Ishikawa (cell line): ENCODE measurements around the gene MYLK3.

ENCODE experiments used
- EP300 ChIP-seq: IDR thresholded peaks from 2 replicates; pipeline ENCODE4 v1.6.1; 2012; ENCODE audit warnings: borderline replicate concordance
- RAD21 ChIP-seq: IDR thresholded peaks from 2 replicates; pipeline ENCODE4 v1.6.1; 2012; ENCODE audit warnings: low read depth
- TAF1 ChIP-seq: IDR thresholded peaks from 2 replicates; pipeline ENCODE4 v1.6.1; 2012; ENCODE audit warnings: low read depth, mild to moderate bottlenecking
- TF ChIP-seq, protein P1 (sequence below): IDR thresholded peaks from 2 replicates; pipeline ENCODE4 v1.6.1; 2012; ENCODE audit warnings: low read depth, mild to moderate bottlenecking

DNA sequence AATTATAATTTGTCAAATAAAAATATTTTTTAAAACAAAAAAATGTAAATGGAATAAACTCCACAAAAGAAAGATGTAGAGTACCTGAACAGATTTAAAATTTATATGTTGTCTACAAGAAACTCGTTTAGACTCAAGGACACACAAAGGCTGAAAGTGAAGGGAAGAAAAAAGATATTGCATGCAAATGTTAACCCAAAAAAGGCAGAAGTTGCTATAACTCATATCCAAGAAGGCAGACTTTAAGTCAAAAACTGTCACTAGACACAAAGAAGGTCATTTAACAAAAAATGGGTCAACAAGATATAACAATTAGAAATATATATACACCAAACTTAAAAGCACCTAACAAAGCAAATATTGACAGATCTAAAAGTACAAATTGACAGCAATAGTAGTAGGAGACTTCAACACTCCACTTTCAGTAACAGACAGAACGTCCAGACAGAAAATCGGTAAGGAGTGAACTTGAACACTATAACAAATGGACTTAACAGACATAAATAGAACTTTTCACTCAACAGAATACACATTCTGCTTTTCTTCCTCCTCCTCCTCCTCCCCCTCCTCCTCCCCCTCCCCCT lies 40.8 kb upstream of the MYLK3 start:
- TF ChIP-seq, protein P1, sequence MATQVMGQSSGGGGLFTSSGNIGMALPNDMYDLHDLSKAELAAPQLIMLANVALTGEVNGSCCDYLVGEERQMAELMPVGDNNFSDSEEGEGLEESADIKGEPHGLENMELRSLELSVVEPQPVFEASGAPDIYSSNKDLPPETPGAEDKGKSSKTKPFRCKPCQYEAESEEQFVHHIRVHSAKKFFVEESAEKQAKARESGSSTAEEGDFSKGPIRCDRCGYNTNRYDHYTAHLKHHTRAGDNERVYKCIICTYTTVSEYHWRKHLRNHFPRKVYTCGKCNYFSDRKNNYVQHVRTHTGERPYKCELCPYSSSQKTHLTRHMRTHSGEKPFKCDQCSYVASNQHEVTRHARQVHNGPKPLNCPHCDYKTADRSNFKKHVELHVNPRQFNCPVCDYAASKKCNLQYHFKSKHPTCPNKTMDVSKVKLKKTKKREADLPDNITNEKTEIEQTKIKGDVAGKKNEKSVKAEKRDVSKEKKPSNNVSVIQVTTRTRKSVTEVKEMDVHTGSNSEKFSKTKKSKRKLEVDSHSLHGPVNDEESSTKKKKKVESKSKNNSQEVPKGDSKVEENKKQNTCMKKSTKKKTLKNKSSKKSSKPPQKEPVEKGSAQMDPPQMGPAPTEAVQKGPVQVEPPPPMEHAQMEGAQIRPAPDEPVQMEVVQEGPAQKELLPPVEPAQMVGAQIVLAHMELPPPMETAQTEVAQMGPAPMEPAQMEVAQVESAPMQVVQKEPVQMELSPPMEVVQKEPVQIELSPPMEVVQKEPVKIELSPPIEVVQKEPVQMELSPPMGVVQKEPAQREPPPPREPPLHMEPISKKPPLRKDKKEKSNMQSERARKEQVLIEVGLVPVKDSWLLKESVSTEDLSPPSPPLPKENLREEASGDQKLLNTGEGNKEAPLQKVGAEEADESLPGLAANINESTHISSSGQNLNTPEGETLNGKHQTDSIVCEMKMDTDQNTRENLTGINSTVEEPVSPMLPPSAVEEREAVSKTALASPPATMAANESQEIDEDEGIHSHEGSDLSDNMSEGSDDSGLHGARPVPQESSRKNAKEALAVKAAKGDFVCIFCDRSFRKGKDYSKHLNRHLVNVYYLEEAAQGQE, result no peak
- no peak for TF ChIP-seq TAF1
- TF ChIP-seq RAD21, result no peak
- no peak for TF ChIP-seq EP300
